Psoas muscle (tissue), 8 donors: Measurements from ENCODE around the gene PIGV. TPM values are rescaled to one million over a fixed set of nuclear protein-coding genes. Genes with fewer than 3 reads are reported as not detected.

Source experiments
- ATAC-seq, 4 donors: fragments of 200-7000 bp; cut with Tn5 transposase; one replicate each; pipeline ENCODE4 v1.9.1; 2020; ENCODE audit warnings: moderate library complexity in 3 of 4, mild to moderate bottlenecking in 2 of 4
- DNase-seq, 2 donors: peaks; one replicate each; pipeline ENCODE4 v3.0.0-alpha.2; 2020
- H3K27ac ChIP-seq: fragments of 200-600 bp; one replicate; pipeline ENCODE4 v1.8.0; 2022
- H3K27me3 ChIP-seq, 3 donors: fragments of 200-600 bp in 1 of 3; one replicate each; pipeline versions ENCODE4 v1.6.1 to v1.8.0; 2013 to 2022; ENCODE audit warnings: low read length in 2 of 3, mild to moderate bottlenecking in 2 of 3, moderate library complexity in 1 of 3; ENCODE audit not compliant: insufficient read depth in 3 of 3
- H3K36me3 ChIP-seq, 2 donors: fragments of 200-600 bp in 1 of 2; one replicate each; pipeline versions ENCODE4 v1.6.1 to v1.8.0; 2013 to 2022; ENCODE audit warnings: low read depth in 1 of 2, mild to moderate bottlenecking in 1 of 2, moderate library complexity in 1 of 2; ENCODE audit not compliant: insufficient read depth in 1 of 2
- H3K4me1 ChIP-seq: fragments of 200-600 bp; one replicate; pipeline ENCODE4 v1.8.0; 2022
- H3K4me3 ChIP-seq: fragments of 200-600 bp; one replicate; pipeline ENCODE4 v1.8.0; 2022; ENCODE audit warnings: mild to moderate bottlenecking
- H3K9me3 ChIP-seq: fragments of 200-600 bp; one replicate; pipeline ENCODE4 v1.8.0; 2022
- CTCF ChIP-seq: fragments of 200-600 bp; IDR thresholded peaks from one replicate; pipeline ENCODE4 v1.8.0; 2022; ENCODE audit warnings: antibody characterized with exemption
- WGBS, 3 donors: extraction: QIAGEN DNeasy Blood & Tissue Kit; methylation state at CpG; one replicate each; pipeline versions ENCODE4 v1.1.6 to v1.1.7; 2013; 5-methylcytosine and 5-hydroxymethylcytosine counted together
- intact Hi-C, 2 donors: fragments of 100-400 bp; cut with DNase I; formaldehyde crosslinking; loops; one replicate each; pipeline versions ENCODE4 v1.11.0 to v1.14.2; 2022
- polyA plus RNA-seq, 3 donors: library from polyadenylated mRNA; stranded (reverse); fragments of 200-250 nt; gene quantifications; one replicate each; pipeline ENCODE4 v1.2.3, GENCODE V29; 2013
- total RNA-seq, 4 donors: library from RNA; stranded (reverse); fragmentation: NEBNext Ultra II Directional in 2 of 4; extraction: Animal tissue kit (Norgen Biotek cat#: 25700) in 2 of 4; gene quantifications; one replicate each; pipeline versions ENCODE4 v1.2.1 to v1.2.4, GENCODE V29; 2021 to 2023
- donor health status: healthy with polysubstance abuse.
- donor health status: DM: no; HTN: no; CAD: no; lungs with moderate emphysema.
- donor health status: Bipolar disorder and iron deficiency.
- donor health status: healthy.
- donor health status: DM: yes; HTN: yes; CAD: no.
- donor health status: DM: no; HTN: no; CAD: no.
- donor health status: DM: no; HTN: no; CAD: no.
- donor health status: DM: yes; HTN: yes; CAD: no.

PIGV gene
- total and polyA plus RNA-seq, 7 donors = 2.5 to 7.4 (median 5.1) TPM

- intact Hi-C loops = loop anchor here in 1 of 2 donors (5.0 kb wide), 1 partner anchor 66 kb away; no protein-coding TSS in a partner anchor
- WGBS, 3 donors = 71 to 76% (median 75%) methylated on average over 4 of the region's 4 CpGs
Measured at GRCh38 chr1:26811057-26811456, 23.3 kb downstream of the PIGV start.

GRCh38 chr1:26811708-26812107 is 24.0 kb downstream of the PIGV start:
- no peak overlapping the region for H3K27ac ChIP-seq
- no peaks in the 10 kb centered on the region for H3K4me1 ChIP-seq
- no peaks in the 10 kb centered on the region for H3K27me3 ChIP-seq
- intact Hi-C loops = loop anchor here in 1 of 2 donors (5.0 kb wide), 1 partner anchor 66 kb away; no protein-coding TSS in a partner anchor
- no peak for DNase-seq
- H3K36me3 ChIP-seq = no peaks in the 10 kb centered on the region
- no peak overlapping the region for H3K4me3 ChIP-seq
- no peaks in the 10 kb centered on the region for H3K9me3 ChIP-seq
- no peak for ATAC-seq
- no peak for TF ChIP-seq CTCF

More at GRCh38 chr1:26811057-26811456, 23.3 kb downstream of the PIGV start:
- Histone ChIP-seq H3K27ac (no peak overlapping the region), H3K9me3 (no peaks in the 10 kb centered on the region), H3K27me3 (no peaks in the 10 kb centered on the region), H3K4me1 (no peaks in the 10 kb centered on the region), H3K4me3 (no peak overlapping the region), H3K36me3 (no peaks in the 10 kb centered on the region)
- ATAC-seq (no peak), DNase-seq (no peak)
- TF ChIP-seq CTCF = no peak

GRCh38 chr1:26814377-26814776 is 26.6 kb downstream of the PIGV start:
- WGBS, 3 donors = 87 to 90% (median 90%) methylated on average over 2 of the region's 2 CpGs
- no peaks in the 10 kb centered on the region for H3K36me3 ChIP-seq
- H3K27me3 ChIP-seq = no peaks in the 10 kb centered on the region
- H3K4me1 ChIP-seq = no peaks in the 10 kb centered on the region
- H3K9me3 ChIP-seq = no peaks in the 10 kb centered on the region
- no peak overlapping the region for H3K27ac ChIP-seq
- no peak overlapping the region for H3K4me3 ChIP-seq
- intact Hi-C loops = loop anchor here in 1 of 2 donors (5.0 kb wide), 1 partner anchor 63 kb away; no protein-coding TSS in a partner anchor
- ATAC-seq (no peak), DNase-seq (no peak)
- TF ChIP-seq CTCF = no peak

GRCh38 chr1:26814893-26815292 is 27.1 kb downstream of the PIGV start:
- H3K36me3 ChIP-seq = no peaks in the 10 kb centered on the region
- H3K9me3 ChIP-seq = no peaks in the 10 kb centered on the region
- H3K4me1 ChIP-seq = no peaks in the 10 kb centered on the region
- H3K4me3 ChIP-seq = no peak overlapping the region
- intact Hi-C loops = loop anchor here in 1 of 2 donors (5.0 kb wide), 1 partner anchor 62 kb away; no protein-coding TSS in a partner anchor
- no peak overlapping the region for H3K27ac ChIP-seq
- 83 to 88% (median 86%) methylated on average over 3 of the region's 3 CpGs for WGBS, 3 donors
- TF ChIP-seq CTCF = no peak
- DNase-seq = no peak
- no peaks in the 10 kb centered on the region for H3K27me3 ChIP-seq
- no peak for ATAC-seq

GRCh38 chr1:26820784-26821269 is 33.1 kb downstream of the PIGV start:
- Histone ChIP-seq H3K36me3 (no peaks in the 10 kb centered on the region), H3K27ac (no peak overlapping the region), H3K27me3 (no peaks in the 10 kb centered on the region), H3K4me3 (no peak overlapping the region), H3K9me3 (no peaks in the 10 kb centered on the region), H3K4me1 (no peaks in the 10 kb centered on the region)
- 71 to 73% (median 71%) methylated on average over 4 of the region's 4 CpGs for WGBS, 3 donors
- no peak for TF ChIP-seq CTCF
- ATAC-seq = no peak
- no peak for DNase-seq
- intact Hi-C loops = no loop called here
